ENCODE measurements around the gene YTHDF2.

DNA sequence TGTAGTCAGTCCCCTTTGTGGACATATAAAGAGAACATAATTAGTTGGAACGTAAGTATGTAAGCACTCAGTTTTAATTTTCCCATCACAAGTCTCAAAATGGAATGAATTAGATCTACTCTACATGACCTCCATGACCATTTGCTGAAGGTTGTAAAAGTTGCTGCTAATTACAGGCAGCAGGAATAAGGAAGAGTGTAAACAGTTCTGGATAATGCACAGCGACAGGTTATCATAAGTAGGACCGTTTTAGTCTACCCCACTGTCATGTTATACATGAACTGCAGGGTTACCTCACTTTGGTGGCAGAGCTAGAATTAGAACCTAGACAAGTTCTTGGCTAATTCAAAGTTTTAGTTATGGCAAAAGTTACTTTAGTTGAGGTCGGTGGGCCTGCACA lies 21.7 kb downstream of the YTHDF2 start:
- TF ChIP-seq, protein P1, sequence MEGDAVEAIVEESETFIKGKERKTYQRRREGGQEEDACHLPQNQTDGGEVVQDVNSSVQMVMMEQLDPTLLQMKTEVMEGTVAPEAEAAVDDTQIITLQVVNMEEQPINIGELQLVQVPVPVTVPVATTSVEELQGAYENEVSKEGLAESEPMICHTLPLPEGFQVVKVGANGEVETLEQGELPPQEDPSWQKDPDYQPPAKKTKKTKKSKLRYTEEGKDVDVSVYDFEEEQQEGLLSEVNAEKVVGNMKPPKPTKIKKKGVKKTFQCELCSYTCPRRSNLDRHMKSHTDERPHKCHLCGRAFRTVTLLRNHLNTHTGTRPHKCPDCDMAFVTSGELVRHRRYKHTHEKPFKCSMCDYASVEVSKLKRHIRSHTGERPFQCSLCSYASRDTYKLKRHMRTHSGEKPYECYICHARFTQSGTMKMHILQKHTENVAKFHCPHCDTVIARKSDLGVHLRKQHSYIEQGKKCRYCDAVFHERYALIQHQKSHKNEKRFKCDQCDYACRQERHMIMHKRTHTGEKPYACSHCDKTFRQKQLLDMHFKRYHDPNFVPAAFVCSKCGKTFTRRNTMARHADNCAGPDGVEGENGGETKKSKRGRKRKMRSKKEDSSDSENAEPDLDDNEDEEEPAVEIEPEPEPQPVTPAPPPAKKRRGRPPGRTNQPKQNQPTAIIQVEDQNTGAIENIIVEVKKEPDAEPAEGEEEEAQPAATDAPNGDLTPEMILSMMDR (IDR thresholded peaks at IDR 0.05): no peak
- TF ChIP-seq SIN3A (IDR thresholded peaks at IDR 0.05; ENCODE audit: borderline replicate concordance, insufficient read depth, low read depth, low read length) (no peak), REST (IDR thresholded peaks at IDR 0.05; ENCODE audit: insufficient read depth in 1 of 2, low read depth in 2 of 2, low read length in 1 of 2) (no peak), POLR2AphosphoS5 (IDR thresholded peaks at IDR 0.05; ENCODE audit: low read depth, low read length) (no peak)

Measured in Panc1 (cell line).